GM18867 (cell line): ENCODE measurements around the gene LILRB3.
"Not testable (repeated sequence)": the region's sequence is repeated elsewhere in the genome, so short reads cannot be mapped to it uniquely, and the experiment has no call there.

Source experiments
- ATAC-seq: cut with Tn5 transposase; IDR thresholded peaks from one replicate; pipeline ENCODE4 v1.9.1; 2021; ENCODE audit warnings: mild to moderate bottlenecking, moderate library complexity; ENCODE audit not compliant: unreplicated experiment

Gene LILRB3

GRCh38 chr19:54242646-54243045 lies 19.8 kb upstream of the LILRB3 start, which contains the start of gene LILRA6:
Gene LILRA6 (minus strand): TSS chr19:54242790.
- ATAC-seq = not testable (repeated sequence)

GRCh38 chr19:54242234-54242633 lies 19.4 kb upstream of the LILRB3 start:
- ATAC-seq = not testable (repeated sequence)

- not testable (repeated sequence) for ATAC-seq
Measured at GRCh38 chr19:54240372-54241336, 17.8 kb upstream of the LILRB3 start.

GRCh38 chr19:54239491-54240371 lies 16.9 kb upstream of the LILRB3 start:
- ATAC-seq = not testable (repeated sequence)

- ATAC-seq = no peak
Measured at GRCh38 chr19:54233941-54234340, 11.1 kb upstream of the LILRB3 start.

- ATAC-seq = peak; percentile 71
Measured at GRCh38 chr19:54231077-54231931, 8.5 kb upstream of the LILRB3 start.

- ATAC-seq = no peak
Measured at GRCh38 chr19:54230031-54230430, 7.2 kb upstream of the LILRB3 start.

- ATAC-seq = no peak
Measured at GRCh38 chr19:54229146-54229545, 6.3 kb upstream of the LILRB3 start.

- not testable (repeated sequence) for ATAC-seq
Measured at GRCh38 chr19:54224619-54225018, 1.8 kb upstream of the LILRB3 start.

GRCh38 chr19:54223937-54224281 lies 1.1 kb upstream of the LILRB3 start:
- ATAC-seq = not testable (repeated sequence)

GRCh38 chr19:54223277-54223936 lies 600 bp upstream of the LILRB3 start:
- ATAC-seq = not testable (repeated sequence)

- ATAC-seq = not testable (repeated sequence)
Measured at GRCh38 chr19:54221947-54222346, 860 bp downstream of the LILRB3 start.

- ATAC-seq = not testable (repeated sequence)
Measured at GRCh38 chr19:54219702-54220101, 3.1 kb downstream of the LILRB3 start.

GRCh38 chr19:54218960-54219661 lies 3.7 kb downstream of the LILRB3 start:
- ATAC-seq = no peak

- ATAC-seq = no peak
Measured at GRCh38 chr19:54218259-54218658, 4.5 kb downstream of the LILRB3 start.

- ATAC-seq = not testable (repeated sequence)
Measured at GRCh38 chr19:54217517-54218247, 5.1 kb downstream of the LILRB3 start.

GRCh38 chr19:54216869-54217268 lies 5.9 kb downstream of the LILRB3 start:
- no peak for ATAC-seq

- ATAC-seq = not testable (repeated sequence)
Measured at GRCh38 chr19:54214734-54215133, 8.1 kb downstream of the LILRB3 start.

GRCh38 chr19:54214217-54214616 lies 8.6 kb downstream of the LILRB3 start:
- not testable (repeated sequence) for ATAC-seq
